HG03196 (cell line): ENCODE data around the gene NT5C2.

ENCODE experiments used
- ATAC-seq: cut with Tn5 transposase; IDR thresholded peaks from one replicate; pipeline ENCODE4 v1.9.1; 2021; ENCODE audit not compliant: unreplicated experiment

NT5C2 gene

GRCh38 chr10:103066141-103067098, 126.7 kb downstream of the NT5C2 start:
- no peak for ATAC-seq

DNA sequence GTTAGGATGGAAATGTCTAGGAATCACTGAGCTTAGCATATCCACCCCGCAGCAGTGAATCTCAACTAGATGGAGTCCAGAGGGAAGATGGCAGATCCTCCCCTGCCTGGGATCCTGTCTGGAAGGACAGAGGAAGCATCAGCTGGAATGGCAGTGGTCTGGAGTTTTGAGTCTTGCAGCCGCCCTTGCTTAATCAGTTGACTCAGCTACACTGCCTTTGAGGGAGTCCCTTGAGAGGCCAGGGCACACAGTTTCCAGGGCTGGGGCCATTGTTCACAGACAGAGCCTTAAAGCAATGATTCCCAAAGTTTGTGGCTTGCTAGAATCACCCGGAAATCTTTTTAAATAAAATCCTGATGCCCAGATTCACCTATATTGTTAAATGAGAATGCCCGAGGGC, 128.1 kb downstream of the NT5C2 start:
- ATAC-seq: no peak

DNA sequence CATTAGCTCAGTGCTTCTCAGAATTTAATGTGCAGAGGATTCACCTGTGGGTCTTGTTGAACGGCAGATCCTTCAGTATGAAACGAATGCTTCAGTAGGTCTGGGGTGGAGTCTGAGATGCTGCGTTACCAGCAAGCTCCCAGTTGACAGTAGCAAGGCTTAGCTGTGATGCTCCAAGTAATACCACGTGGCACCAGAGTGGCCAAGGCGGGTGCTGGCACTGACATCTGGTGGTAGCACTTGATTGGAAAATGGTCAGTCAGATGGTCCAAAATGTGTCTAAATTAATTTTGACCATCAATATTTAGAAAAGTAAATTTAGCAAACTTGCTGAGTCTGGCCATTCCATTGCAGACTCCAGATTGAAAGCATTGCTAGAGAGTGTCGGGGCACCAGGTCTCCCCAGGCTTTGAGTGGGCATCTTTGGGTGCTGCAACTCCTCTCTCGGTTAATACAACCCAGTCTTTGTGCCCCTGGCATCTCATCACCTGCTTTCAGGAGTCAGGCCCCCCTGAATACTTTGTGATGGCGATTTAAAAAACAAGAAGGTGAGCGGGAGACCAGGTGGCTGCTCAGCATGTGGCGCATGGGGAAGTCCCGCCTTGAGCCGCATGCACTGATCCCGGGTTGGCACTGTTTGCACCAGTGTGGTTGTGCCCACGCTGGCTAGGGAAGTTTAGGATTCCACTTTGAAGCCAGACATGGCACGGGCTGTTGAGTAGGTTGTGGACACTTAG, 130.1 kb downstream of the NT5C2 start:
- ATAC-seq: no peak

GRCh38 chr10:103060575-103060974, 132.5 kb downstream of the NT5C2 start:
- ATAC-seq: no peak

DNA sequence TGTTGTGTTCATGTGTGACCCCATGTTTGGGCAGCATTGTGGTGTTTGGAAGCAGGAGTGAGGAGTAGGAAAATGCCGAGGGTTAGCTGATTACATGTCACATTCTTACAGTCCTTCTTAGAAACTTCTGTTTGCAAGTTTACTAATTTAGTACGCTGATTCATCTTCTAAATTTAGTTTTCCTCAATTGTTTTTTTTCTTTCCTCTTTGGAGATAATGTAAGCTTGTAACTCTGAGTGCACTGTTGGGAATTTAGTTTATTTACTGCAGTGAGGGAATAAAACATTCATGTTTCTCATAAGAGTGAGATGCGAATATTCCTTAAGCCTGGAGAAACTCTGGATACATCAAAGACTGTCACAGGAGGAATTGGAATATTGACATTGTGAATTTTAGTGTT, 135.0 kb downstream of the NT5C2 start:
- ATAC-seq: no peak

DNA sequence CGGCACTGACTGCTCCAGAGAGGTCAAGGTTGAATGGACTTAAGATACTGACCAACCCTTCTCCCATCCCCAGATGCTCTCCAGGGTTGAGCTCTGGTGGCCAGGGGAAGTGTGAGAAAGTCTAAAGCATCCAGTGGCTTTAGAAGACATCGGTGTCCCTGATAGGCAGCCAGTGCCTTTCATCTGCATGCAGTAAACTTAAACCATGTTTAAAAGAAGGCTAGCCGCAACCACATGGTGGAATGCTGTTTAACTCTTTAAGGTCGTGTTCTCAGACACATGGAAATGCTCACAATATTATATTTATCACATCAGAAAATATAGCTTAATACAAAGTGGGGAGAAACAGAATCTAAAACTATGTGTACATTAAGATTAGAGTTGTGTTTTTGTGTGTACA, 138.0 kb downstream of the NT5C2 start:
- no peak for ATAC-seq

DNA sequence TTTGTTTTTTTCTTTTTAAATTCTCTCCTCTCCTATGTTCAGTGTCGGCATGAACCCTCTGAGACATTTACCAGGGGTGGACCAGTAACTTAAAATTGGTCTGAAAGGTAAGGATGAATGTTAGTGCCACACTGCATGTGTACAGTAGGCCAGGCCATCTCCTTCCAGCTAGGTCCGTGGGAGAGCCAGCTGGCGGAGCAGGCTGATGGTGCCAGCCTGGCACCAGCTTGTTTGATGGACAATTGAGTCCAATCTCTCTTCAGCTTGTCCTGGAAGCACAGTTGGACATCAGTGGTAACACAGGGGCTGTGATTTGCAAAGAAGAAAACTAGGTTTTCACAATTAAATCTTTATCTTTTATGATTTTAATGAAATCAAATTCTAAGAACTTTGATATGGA, 138.5 kb downstream of the NT5C2 start:
- peak; percentile 17 for ATAC-seq

DNA sequence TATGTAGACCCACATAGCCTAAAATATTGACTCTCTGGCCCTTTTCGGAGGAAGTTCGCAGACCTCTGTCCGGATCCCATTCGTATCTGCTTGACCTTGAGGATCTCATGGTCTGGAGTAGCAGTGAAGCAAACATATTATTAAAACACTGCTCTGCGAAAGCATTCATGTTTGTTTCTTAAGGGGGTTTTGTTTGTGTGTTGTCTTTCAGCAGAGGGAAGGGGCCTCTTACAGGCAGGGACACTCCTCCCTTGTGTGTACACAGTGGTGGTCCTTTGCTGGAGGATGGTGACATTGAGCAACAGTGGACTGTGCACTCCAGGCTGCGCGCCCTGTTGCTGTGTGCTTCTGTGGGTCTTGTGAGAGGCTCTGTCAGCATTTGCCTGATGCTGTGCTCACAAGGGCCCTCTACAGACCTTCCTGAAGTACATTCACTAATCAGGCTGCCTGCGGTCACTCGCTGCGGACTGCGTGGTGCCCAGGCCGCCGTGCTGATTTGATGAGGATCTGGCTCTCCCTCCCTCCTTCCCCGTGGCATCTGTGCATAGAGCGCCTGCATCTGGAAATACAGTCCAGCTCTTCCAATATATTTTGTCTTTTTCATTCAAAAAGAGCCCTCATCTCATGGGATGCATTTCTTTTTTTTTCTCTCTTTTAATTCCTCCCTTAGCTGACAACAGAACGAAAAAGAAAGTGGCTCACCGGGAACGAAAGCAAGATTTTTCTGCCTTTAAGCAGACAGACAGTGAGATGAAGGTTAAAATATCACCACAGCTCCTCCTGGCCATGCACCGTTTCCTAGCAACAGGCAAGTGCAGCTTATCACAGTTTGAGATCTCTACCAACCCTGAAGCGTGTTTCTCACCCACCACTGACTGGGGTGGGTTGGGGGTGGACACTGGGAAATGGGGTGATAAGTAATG, 139.2 kb downstream of the NT5C2 start:
- peak; percentile 74 for ATAC-seq

- no peak for ATAC-seq
Measured at GRCh38 chr10:103049237-103049636, 143.8 kb downstream of the NT5C2 start.

GRCh38 chr10:103047381-103047780, 145.7 kb downstream of the NT5C2 start:
- no peak for ATAC-seq

- no peak for ATAC-seq
Measured at GRCh38 chr10:103045961-103046360, 147.1 kb downstream of the NT5C2 start.

- no peak for ATAC-seq
Measured at GRCh38 chr10:103044942-103045489, 148.1 kb downstream of the NT5C2 start.

- ATAC-seq: no peak
Measured at GRCh38 chr10:103042908-103043307, 150.2 kb downstream of the NT5C2 start.

- ATAC-seq: no peak
Measured at GRCh38 chr10:103042129-103042528, 150.9 kb downstream of the NT5C2 start.

DNA sequence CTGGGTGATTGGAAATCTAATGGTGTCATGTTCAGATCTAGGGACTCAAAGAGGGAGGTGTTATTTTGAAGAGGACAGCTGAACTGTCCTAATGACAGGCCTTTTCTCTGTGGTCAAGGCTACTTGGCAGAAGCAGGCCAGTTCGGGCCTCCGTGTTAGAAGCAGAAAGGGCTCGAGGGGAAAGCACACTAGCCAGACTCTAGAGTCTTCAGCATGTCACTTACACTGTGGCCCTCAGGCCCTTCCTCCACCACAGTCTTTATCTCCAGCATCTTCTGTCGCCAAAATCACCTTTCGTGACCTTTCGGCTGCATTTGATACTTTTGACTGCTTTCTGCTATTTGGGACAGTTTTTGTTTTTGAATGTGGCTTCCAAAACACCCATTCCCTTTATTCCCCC, 151.7 kb downstream of the NT5C2 start:
- no peak for ATAC-seq

DNA sequence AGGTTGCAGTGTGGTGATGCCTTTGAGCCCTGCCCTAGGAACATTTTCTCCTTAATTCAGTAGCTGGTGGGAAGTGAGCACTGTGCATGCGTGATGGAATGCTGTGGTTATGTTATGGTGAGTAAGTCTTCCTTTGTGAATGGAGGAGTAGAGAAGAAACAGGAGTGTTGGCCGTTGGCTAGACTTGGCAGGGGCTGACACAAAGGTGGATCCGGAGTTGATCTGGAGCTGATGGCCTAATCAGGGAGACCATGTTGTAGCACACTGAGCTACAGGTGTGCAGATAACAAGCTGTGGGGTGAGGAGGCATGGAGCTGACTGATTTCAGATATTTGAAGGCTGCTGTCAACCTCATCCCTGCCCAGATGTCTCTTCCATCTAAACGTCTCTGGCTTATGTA, 152.7 kb downstream of the NT5C2 start:
- ATAC-seq: no peak

GRCh38 chr10:103038570-103038969, 154.5 kb downstream of the NT5C2 start:
- ATAC-seq: no peak
